Testis (tissue), 2 donors: ENCODE data around the gene ZNF205.

Experiments
- CTCF ChIP-seq, 3 experiments: fragments of 450-650 bp in 2 of 3; fragments of 200-600 bp in 1 of 3; sonication (generic) in 1 of 3; IDR thresholded peaks; one replicate each; pipeline ENCODE4 v1.5.1; 2016 to 2019; ENCODE audit warnings: antibody characterized with exemption in 3 of 3, mild to moderate bottlenecking in 2 of 3, moderate library complexity in 1 of 3
- POLR2A ChIP-seq: fragments of 450-650 bp; IDR thresholded peaks from one replicate; pipeline ENCODE4 v1.6.1; 2017; ENCODE audit warnings: antibody characterized with exemption, mild to moderate bottlenecking, moderate library complexity

GRCh38 chr16:3080024-3080423 lies 32.4 kb upstream of the ZNF205 start:
- no peak for TF ChIP-seq POLR2A
- no peak for TF ChIP-seq CTCF (IDR thresholded peaks at IDR 0.05)
